NCI-H2029 treated with DMSO at 0.1 percent for 48 hours (cell line): ENCODE data around the gene ABCG1.

Experiments
- DNase-seq: peaks from one replicate; lab custom pipeline; 2025; lab: John Stamatoyannopoulos, UW

ABCG1 gene

DNA sequence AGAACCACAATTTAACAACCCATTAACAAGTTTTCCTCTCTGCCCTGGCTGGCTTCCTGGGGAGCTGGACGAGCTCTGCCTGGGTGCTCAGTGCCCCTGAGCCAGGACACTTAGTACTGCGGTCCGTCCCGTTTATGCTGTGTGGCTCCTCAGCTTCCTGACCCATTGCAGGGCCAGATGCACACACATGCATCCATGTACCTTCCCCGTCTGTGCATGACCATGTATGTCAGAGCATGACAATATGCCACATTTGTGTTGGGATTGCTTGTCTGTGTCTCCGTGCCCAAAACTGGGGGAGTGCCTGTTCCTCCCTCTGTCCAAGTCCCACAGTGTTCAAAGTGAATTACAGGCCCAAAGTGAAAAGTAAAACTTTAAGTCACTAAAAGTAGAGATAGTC, 106.0 kb downstream of the ABCG1 start:
- no peak for DNase-seq

DNA sequence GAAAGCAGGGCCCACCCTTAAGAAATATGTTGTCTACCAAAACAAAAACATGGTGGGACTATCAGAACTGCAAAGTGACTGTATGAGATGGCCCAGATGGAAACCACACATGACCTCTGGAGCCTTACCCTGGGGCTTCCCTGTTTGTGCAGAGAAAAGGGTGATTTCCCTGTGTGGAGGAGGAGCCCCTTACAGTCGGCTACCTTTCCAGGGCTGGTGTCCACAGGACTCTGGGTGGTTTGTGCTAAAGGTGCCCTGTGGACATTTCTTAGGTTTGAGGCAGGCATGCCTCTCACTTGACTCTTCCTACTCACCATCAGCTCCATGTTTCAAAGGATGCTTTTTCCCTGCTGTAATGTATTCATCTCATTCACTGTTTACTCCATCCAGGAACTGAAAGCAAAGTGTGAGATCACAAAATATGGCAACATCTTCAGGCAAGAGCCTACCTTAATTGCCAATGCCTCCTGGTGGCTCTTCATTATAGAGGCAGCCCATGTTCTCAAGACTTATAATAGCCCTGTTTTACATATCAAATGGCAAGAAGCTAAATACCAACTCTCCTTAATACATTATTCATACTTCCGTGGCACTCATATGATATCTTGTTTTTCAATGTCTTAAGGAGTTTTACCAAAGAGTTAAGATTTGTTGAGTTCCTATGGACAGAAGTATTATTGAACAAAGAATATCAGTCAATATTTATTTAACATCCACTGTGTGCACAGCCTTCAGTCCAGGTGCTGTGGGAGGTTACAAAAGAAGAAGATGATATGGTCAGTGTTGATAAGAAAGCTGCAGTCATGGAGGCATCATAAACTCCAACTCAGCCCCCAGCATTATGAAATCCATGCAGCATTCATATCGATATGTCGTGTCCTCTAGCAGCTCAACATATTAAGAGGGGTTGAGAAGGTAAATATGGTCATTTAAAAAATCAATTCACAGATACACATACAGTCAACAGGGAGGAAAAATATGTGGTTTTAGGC, 111.7 kb downstream of the ABCG1 start:
- DNase-seq = no peak

DNA sequence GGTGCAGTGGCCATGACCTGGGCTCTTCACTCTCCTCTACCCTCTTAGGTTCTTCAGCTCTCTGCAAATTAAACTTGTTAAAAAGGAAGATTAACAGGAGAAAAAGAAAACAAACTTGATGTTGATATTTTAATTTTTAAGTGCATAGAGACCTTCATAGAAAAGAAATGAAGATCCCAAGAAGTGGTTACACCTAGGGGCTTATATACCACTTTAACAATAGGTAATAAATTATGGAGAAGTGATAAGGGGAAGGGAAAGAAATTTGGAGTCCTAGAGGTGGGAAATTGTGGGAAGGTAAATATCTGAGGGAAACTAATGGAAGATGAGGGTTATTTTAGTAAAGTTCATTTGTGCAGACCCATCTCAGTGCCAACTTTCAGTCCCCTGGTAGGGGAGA, 112.7 kb downstream of the ABCG1 start:
- DNase-seq = no peak

GRCh38 chr21:42332557-42333317, 113.8 kb downstream of the ABCG1 start:
- DNase-seq = no peak

DNA sequence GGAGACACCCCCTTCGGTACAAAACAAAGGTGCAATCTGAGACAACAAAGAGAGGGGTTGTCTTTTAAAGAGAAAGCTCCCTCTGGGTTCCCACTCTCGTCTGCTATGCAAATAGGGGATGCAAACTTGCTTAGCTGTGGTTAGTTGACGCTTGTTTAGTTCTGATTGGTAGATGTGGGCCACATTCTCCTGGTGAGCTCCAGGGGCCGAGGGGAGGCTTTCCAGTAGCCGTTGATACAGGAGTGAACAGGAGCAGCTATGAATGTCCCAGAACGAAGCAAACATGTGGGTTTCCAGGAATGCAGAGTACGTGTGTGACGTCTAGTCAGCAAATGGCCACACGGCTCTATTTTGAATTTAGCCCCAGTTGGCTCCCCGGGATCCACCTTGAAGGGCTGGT, 117.1 kb downstream of the ABCG1 start:
- no peak for DNase-seq

DNA sequence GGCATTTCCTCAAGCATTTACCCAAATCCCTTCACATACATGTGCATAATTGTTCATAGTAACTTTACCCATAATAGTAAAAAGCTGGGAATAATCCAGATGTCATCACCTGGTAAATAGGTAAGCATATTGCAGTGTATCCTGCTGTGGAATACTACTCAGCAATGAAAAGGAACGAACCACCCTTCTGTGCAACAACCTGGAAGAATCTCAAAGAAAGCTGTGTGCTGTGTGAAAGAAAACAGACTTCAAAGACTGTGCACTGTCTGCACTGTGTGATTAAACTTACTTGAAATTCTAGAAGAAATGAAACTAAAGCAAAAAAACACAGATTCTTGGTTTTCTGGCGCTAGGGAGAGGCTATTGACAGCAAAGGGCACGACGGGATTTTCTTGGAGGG, 118.3 kb downstream of the ABCG1 start:
- DNase-seq = no peak

GRCh38 chr21:42337830-42338728, 119.1 kb downstream of the ABCG1 start:
- DNase-seq = peak; percentile 77

DNA sequence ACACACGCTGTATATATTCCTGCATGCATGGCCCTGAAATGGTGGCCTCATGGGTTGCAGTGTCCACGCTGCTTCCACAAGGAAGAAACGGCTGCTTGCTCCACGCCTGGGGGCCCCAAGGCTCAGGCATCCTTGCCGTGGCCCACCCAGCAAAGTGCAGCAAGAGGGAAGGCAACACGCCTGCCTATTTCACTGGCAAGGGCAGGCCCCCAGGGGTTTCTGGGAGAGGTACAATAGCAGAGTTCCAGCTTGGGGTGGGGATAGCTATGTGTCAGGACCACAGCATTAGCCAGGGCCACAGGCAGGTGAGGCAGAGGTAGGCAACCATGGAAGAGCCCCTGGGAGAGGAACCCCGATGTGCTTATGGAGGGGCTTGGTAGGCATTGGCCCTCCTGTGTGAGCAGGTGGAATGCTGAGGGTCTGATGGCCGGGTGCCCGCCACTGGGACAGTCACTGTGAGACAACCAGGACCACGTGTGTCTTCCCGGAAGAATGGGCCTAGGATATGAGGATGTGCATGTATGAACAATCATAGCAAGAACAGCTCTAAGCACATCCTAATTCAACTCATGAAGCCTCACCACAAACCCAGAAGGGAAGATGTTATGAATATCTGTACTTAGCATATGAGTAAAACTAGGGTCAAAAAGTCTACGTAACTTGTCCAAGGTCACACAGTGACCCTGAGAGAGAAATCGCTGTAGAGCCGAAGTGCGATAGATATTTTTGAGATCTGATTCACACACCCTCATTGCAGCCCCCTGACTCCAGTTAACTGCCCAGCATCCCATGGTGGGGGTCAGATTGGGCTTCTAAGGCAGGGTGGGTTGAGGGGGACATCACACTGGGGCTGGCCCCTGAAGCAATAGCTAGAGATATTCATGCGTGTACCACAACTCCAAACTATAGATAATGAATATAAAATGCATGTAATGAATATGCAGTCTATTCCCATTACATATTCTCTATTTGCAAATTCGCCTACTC, 120.1 kb downstream of the ABCG1 start:
- DNase-seq = no peak

- DNase-seq = no peak
Measured at GRCh38 chr21:42340187-42341050, 121.5 kb downstream of the ABCG1 start.

GRCh38 chr21:42341776-42342542, 123.0 kb downstream of the ABCG1 start:
- DNase-seq = no peak

GRCh38 chr21:42343101-42343500, 124.2 kb downstream of the ABCG1 start:
- DNase-seq = no peak

- DNase-seq = no peak
Measured at GRCh38 chr21:42343556-42343955, 124.6 kb downstream of the ABCG1 start.

- DNase-seq = no peak
Measured at GRCh38 chr21:42343963-42344510, 125.1 kb downstream of the ABCG1 start.

DNA sequence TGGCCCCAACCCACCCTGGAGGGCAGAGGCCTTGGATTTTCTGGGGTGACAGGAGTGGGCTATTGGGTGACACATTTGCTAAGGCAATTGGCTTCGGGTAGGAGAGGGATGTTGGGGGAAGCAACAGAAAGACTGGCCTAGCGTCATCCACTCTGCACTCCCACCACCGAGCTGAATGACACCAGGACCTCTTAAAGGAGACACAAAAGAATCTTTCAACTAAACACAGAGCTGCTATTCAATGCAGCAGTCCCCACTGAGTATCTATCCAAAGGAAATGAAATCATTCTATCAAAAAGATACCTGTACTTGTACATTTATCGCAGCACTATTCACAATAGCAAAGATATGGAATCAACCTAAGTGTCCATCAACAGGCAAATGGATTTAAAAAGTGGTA, 125.7 kb downstream of the ABCG1 start:
- no peak for DNase-seq

DNA sequence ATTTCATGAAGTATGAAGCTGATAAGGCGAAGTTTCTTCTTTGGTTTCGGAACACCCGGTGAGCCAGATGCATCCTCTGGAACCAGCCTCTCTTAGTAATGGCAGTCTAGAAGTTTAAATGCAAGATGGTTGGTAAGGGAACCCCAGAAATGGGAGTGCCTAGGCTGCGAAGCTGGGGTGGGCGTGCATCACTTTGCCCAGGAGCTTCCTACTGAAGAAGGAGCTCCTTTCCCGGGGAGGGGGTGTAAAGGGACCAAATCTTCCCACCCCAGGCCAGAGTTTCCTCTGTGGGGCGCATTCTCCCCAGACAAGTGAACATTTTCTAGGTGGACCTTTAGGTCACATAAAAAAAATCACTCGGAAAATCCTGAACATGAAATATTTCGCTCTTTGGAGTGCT, 127.5 kb downstream of the ABCG1 start:
- no peak for DNase-seq
